ENCODE data around the gene MRPL12.

DNA sequence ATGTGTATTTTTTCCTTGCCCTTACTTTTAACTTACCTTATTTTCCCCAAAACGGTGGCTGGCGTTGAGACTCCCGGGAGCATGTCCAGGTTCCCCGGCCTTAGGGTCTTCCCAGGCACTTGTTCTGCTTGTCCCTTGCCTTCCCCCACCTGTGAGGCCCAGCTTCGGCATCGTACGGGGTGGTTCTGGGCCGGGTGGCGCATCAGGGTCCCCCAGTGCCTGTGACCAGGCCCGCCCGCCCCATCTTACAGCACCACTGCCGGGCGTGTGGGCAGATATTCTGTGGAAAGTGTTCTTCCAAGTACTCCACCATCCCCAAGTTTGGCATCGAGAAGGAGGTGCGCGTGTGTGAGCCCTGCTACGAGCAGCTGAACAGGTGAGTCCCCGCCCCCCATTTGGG is 12.0 kb upstream of the MRPL12 start:
- TF ChIP-seq, protein P1, sequence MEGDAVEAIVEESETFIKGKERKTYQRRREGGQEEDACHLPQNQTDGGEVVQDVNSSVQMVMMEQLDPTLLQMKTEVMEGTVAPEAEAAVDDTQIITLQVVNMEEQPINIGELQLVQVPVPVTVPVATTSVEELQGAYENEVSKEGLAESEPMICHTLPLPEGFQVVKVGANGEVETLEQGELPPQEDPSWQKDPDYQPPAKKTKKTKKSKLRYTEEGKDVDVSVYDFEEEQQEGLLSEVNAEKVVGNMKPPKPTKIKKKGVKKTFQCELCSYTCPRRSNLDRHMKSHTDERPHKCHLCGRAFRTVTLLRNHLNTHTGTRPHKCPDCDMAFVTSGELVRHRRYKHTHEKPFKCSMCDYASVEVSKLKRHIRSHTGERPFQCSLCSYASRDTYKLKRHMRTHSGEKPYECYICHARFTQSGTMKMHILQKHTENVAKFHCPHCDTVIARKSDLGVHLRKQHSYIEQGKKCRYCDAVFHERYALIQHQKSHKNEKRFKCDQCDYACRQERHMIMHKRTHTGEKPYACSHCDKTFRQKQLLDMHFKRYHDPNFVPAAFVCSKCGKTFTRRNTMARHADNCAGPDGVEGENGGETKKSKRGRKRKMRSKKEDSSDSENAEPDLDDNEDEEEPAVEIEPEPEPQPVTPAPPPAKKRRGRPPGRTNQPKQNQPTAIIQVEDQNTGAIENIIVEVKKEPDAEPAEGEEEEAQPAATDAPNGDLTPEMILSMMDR (IDR thresholded peaks at IDR 0.05; ENCODE audit: low read depth, low read length, missing input control): no peak
- TF ChIP-seq, protein P2, sequence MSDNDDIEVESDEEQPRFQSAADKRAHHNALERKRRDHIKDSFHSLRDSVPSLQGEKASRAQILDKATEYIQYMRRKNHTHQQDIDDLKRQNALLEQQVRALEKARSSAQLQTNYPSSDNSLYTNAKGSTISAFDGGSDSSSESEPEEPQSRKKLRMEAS (IDR thresholded peaks at IDR 0.05): no peak
- TF ChIP-seq, protein P3, sequence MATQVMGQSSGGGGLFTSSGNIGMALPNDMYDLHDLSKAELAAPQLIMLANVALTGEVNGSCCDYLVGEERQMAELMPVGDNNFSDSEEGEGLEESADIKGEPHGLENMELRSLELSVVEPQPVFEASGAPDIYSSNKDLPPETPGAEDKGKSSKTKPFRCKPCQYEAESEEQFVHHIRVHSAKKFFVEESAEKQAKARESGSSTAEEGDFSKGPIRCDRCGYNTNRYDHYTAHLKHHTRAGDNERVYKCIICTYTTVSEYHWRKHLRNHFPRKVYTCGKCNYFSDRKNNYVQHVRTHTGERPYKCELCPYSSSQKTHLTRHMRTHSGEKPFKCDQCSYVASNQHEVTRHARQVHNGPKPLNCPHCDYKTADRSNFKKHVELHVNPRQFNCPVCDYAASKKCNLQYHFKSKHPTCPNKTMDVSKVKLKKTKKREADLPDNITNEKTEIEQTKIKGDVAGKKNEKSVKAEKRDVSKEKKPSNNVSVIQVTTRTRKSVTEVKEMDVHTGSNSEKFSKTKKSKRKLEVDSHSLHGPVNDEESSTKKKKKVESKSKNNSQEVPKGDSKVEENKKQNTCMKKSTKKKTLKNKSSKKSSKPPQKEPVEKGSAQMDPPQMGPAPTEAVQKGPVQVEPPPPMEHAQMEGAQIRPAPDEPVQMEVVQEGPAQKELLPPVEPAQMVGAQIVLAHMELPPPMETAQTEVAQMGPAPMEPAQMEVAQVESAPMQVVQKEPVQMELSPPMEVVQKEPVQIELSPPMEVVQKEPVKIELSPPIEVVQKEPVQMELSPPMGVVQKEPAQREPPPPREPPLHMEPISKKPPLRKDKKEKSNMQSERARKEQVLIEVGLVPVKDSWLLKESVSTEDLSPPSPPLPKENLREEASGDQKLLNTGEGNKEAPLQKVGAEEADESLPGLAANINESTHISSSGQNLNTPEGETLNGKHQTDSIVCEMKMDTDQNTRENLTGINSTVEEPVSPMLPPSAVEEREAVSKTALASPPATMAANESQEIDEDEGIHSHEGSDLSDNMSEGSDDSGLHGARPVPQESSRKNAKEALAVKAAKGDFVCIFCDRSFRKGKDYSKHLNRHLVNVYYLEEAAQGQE (IDR thresholded peaks at IDR 0.05): no peak
- TF ChIP-seq GABPA (IDR thresholded peaks at IDR 0.05 in 1 of 2, conservative IDR thresholded peaks at IDR 0.05 in 1 of 2) (no peak), SP1 (IDR thresholded peaks at IDR 0.05) (no peak), TAF1 (conservative IDR thresholded peaks at IDR 0.05) (no peak), JUND (IDR thresholded peaks at IDR 0.05) (no peak), YY1 (IDR thresholded peaks at IDR 0.05) (no peak), RAD21 (IDR thresholded peaks at IDR 0.05) (no peak), EGR1 (IDR thresholded peaks at IDR 0.05; ENCODE audit: low read depth in 2 of 2) (no peak), NR2F2 (IDR thresholded peaks at IDR 0.05) (no peak)
- TF ChIP-seq, protein P4, sequence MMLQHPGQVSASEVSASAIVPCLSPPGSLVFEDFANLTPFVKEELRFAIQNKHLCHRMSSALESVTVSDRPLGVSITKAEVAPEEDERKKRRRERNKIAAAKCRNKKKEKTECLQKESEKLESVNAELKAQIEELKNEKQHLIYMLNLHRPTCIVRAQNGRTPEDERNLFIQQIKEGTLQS (IDR thresholded peaks at IDR 0.05): no peak

Measured in liver (tissue), 3 donors.